SK-N-SH treated with all-trans-retinoic acid at 6 μM for 48 hours (cell line): ENCODE measurements around the gene DTNB.

ENCODE experiments used
- ATAC-seq: fragments of 200-7000 bp; cut with Tn5 transposase; 3 replicates; pipeline ENCODE4 v1.9.1; 2020; ENCODE audit warnings: mild to moderate bottlenecking, moderate library complexity
- ARNTL ChIP-seq: fragments of 450-650 bp; formaldehyde crosslinking; IDR thresholded peaks from 2 replicates; pipeline ENCODE4 v1.5.0; 2020; ENCODE audit warnings: low read depth, mild to moderate bottlenecking, moderate library complexity, borderline replicate concordance
- BACH2 ChIP-seq: fragments of 250-450 bp; sonication (Bioruptor Pico); IDR thresholded peaks from 2 replicates; pipeline ENCODE4 v1.9.0; 2021; ENCODE audit warnings: mild to moderate bottlenecking, borderline replicate concordance
- GLIS3 ChIP-seq: fragments of 250-450 bp; sonication (Bioruptor Pico); IDR thresholded peaks from 2 replicates; pipeline ENCODE4 v1.5.0; 2020; ENCODE audit warnings: mild to moderate bottlenecking, moderate library complexity
- ISL1 ChIP-seq: fragments of 250-450 bp; sonication (Bioruptor Pico); IDR thresholded peaks from 2 replicates; pipeline ENCODE4 v2.1.2; 2022; ENCODE audit warnings: mild to moderate bottlenecking, moderate library complexity
- OSR1 ChIP-seq: fragments of 250-450 bp; sonication (Bioruptor Pico); IDR thresholded peaks from 2 replicates; pipeline ENCODE4 v1.8.0; 2022; ENCODE audit warnings: moderate library complexity, mild to moderate bottlenecking, inconsistent platforms
- RARB ChIP-seq: fragments of 250-450 bp; sonication (Bioruptor Pico); IDR thresholded peaks from 2 replicates; pipeline ENCODE4 v1.8.0; 2021; ENCODE audit warnings: mild to moderate bottlenecking, moderate library complexity
- SNAI2 ChIP-seq: fragments of 250-450 bp; sonication (Bioruptor Pico); IDR thresholded peaks from 2 replicates; pipeline ENCODE4 v1.5.0; 2020; ENCODE audit warnings: mild to moderate bottlenecking, moderate library complexity
- TCF4 ChIP-seq: fragments of 250-450 bp; sonication (Bioruptor Pico); IDR thresholded peaks from 2 replicates; pipeline ENCODE4 v1.8.0; 2021; ENCODE audit warnings: mild to moderate bottlenecking, moderate library complexity, borderline replicate concordance
- ZC3H10 ChIP-seq: fragments of 250-450 bp; sonication (Bioruptor Pico); IDR thresholded peaks from 2 replicates; pipeline ENCODE4 v1.5.1; 2021; ENCODE audit warnings: mild to moderate bottlenecking, moderate library complexity
- ZFP30 ChIP-seq: fragments of 450-650 bp; formaldehyde crosslinking; IDR thresholded peaks from 2 replicates; pipeline ENCODE4 v1.5.0; 2022; ENCODE audit warnings: mild to moderate bottlenecking, moderate library complexity
- ZNF565 ChIP-seq: fragments of 450-650 bp; formaldehyde crosslinking; conservative IDR thresholded peaks from 2 replicates; pipeline ENCODE4 v1.5.0; 2020; ENCODE audit warnings: low read depth, mild to moderate bottlenecking, moderate library complexity
- ZNF70 ChIP-seq: fragments of 450-650 bp; formaldehyde crosslinking; IDR thresholded peaks from 2 replicates; pipeline ENCODE4 v1.5.0; 2020; ENCODE audit warnings: mild to moderate bottlenecking, moderate library complexity
- TF ChIP-seq, protein P1 (sequence below): fragments of 250-450 bp; sonication (Bioruptor Pico); IDR thresholded peaks from 2 replicates; pipeline ENCODE4 v1.5.1; 2021; ENCODE audit warnings: mild to moderate bottlenecking, moderate library complexity
- TF ChIP-seq, protein P2 (sequence below): fragments of 250-450 bp; sonication (Bioruptor Pico); IDR thresholded peaks from 2 replicates; pipeline ENCODE4 v1.5.0; 2020; ENCODE audit warnings: mild to moderate bottlenecking, moderate library complexity
- TF ChIP-seq, protein P3 (sequence below): fragments of 250-450 bp; sonication (Bioruptor Pico); IDR thresholded peaks from 2 replicates; pipeline ENCODE4 v1.8.0; 2021; ENCODE audit warnings: low read depth, mild to moderate bottlenecking, moderate library complexity, borderline replicate concordance
- TF ChIP-seq, protein P4 (sequence below): fragments of 250-450 bp; sonication (Bioruptor Pico); IDR thresholded peaks from 2 replicates; pipeline ENCODE4 v1.8.0; 2020; ENCODE audit warnings: mild to moderate bottlenecking, moderate library complexity, borderline replicate concordance

The DTNB gene

DNA sequence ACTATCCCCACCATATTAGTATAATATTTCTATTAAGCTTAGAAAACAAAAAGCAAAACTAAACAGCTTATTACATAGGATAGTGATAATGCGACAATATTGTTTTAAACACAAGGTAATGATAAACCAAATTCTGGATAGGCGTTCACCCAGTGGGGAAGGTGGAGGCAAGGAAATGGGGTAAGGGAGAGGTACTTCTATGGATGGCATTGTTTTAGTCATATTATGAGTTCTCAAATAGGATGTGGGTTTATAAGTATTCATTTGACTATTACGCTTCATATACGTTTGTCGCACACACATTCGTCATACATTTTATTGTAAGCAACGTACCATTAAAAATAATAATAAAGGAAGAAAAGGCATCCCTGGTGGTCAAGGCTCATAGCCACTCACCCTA lies 242.8 kb downstream of the DTNB start (continued):
- no peak for TF ChIP-seq GLIS3
- TF ChIP-seq, protein P1, sequence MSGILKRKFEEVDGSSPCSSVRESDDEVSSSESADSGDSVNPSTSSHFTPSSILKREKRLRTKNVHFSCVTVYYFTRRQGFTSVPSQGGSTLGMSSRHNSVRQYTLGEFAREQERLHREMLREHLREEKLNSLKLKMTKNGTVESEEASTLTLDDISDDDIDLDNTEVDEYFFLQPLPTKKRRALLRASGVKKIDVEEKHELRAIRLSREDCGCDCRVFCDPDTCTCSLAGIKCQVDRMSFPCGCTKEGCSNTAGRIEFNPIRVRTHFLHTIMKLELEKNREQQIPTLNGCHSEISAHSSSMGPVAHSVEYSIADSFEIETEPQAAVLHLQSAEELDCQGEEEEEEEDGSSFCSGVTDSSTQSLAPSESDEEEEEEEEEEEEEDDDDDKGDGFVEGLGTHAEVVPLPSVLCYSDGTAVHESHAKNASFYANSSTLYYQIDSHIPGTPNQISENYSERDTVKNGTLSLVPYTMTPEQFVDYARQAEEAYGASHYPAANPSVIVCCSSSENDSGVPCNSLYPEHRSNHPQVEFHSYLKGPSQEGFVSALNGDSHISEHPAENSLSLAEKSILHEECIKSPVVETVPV (CRISPR knock-in tag), result no peak

DNA sequence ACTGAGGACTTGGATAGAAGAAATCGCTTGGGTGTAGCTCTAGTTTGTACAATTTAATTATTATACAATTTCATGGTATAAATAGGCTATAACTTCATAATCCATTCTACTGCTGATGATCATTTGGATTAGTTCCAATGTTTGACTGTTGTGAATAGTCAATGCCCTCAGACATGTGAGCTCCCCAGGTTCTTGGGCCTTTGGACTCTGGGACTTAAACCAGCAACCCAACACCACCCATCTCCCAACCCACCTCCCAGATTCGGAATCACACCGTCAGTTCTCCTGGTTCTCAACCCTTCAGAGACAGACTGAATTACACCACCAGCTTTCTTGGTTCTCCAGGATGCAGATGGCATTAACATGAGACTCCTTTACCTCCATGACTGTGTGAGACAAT lies 247.1 kb downstream of the DTNB start:
- ATAC-seq, result no peak
- TF ChIP-seq, protein P2, sequence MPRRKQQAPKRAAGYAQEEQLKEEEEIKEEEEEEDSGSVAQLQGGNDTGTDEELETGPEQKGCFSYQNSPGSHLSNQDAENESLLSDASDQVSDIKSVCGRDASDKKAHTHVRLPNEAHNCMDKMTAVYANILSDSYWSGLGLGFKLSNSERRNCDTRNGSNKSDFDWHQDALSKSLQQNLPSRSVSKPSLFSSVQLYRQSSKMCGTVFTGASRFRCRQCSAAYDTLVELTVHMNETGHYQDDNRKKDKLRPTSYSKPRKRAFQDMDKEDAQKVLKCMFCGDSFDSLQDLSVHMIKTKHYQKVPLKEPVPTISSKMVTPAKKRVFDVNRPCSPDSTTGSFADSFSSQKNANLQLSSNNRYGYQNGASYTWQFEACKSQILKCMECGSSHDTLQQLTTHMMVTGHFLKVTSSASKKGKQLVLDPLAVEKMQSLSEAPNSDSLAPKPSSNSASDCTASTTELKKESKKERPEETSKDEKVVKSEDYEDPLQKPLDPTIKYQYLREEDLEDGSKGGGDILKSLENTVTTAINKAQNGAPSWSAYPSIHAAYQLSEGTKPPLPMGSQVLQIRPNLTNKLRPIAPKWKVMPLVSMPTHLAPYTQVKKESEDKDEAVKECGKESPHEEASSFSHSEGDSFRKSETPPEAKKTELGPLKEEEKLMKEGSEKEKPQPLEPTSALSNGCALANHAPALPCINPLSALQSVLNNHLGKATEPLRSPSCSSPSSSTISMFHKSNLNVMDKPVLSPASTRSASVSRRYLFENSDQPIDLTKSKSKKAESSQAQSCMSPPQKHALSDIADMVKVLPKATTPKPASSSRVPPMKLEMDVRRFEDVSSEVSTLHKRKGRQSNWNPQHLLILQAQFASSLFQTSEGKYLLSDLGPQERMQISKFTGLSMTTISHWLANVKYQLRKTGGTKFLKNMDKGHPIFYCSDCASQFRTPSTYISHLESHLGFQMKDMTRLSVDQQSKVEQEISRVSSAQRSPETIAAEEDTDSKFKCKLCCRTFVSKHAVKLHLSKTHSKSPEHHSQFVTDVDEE (CRISPR knock-in tag), result no peak
- TF ChIP-seq, protein P3, sequence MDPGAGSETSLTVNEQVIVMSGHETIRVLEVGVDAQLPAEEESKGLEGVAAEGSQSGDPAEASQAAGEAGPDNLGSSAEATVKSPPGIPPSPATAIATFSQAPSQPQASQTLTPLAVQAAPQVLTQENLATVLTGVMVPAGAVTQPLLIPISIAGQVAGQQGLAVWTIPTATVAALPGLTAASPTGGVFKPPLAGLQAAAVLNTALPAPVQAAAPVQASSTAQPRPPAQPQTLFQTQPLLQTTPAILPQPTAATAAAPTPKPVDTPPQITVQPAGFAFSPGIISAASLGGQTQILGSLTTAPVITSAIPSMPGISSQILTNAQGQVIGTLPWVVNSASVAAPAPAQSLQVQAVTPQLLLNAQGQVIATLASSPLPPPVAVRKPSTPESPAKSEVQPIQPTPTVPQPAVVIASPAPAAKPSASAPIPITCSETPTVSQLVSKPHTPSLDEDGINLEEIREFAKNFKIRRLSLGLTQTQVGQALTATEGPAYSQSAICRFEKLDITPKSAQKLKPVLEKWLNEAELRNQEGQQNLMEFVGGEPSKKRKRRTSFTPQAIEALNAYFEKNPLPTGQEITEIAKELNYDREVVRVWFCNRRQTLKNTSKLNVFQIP (CRISPR knock-in tag), result no peak
- TF ChIP-seq ARNTL (CRISPR knock-in tag) (no peak), GLIS3 (no peak), TCF4 (no peak), ZFP30 (CRISPR knock-in tag) (no peak), OSR1 (CRISPR knock-in tag) (no peak), RARB (CRISPR knock-in tag) (no peak), ZNF565 (CRISPR knock-in tag) (no peak), BACH2 (CRISPR knock-in tag) (no peak), ZNF70 (CRISPR knock-in tag) (no peak), ZC3H10 (no peak), SNAI2 (CRISPR knock-in tag) (no peak)
- TF ChIP-seq, protein P4, sequence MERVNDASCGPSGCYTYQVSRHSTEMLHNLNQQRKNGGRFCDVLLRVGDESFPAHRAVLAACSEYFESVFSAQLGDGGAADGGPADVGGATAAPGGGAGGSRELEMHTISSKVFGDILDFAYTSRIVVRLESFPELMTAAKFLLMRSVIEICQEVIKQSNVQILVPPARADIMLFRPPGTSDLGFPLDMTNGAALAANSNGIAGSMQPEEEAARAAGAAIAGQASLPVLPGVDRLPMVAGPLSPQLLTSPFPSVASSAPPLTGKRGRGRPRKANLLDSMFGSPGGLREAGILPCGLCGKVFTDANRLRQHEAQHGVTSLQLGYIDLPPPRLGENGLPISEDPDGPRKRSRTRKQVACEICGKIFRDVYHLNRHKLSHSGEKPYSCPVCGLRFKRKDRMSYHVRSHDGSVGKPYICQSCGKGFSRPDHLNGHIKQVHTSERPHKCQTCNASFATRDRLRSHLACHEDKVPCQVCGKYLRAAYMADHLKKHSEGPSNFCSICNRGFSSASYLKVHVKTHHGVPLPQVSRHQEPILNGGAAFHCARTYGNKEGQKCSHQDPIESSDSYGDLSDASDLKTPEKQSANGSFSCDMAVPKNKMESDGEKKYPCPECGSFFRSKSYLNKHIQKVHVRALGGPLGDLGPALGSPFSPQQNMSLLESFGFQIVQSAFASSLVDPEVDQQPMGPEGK (CRISPR knock-in tag), result no peak

DNA sequence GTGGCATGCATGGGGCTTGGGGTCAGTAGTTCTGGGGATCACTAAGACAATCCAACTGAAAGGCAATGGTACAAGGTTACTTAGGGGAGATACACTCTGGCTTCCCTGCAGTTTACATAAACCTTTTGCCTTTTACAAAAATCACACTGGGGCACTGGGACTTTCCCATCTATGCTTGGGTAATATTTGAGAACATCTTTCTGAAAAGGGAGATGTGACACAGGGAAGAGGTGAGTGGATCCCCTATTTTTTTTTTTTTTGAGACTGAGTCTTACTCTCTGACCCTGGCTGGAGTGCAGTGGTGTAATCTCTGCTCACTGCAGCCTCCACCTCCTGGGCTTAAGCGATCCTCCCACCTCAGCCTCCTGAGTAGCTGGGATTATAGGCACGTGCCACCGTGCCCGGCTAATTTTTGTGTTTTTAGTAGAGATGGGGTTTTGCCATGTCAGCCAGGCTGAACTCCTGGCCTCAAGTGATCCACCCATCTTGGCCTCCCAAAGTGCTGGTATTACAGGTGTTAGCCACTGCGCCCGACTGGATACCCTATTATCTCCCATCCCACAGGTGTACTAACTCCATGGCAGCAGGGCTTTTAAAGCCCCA lies 248.8 kb downstream of the DTNB start:
- ATAC-seq, result no peak
- TF ChIP-seq TCF4, result no peak
- no peak for TF ChIP-seq GLIS3
- TF ChIP-seq, protein P4 (CRISPR knock-in tag), result no peak
- TF ChIP-seq, protein P1 (CRISPR knock-in tag), result no peak
- no peak for TF ChIP-seq ZC3H10
- TF ChIP-seq OSR1 (CRISPR knock-in tag), result no peak
- TF ChIP-seq ARNTL (CRISPR knock-in tag), result no peak
- no peak for TF ChIP-seq ISL1
- TF ChIP-seq, protein P3 (CRISPR knock-in tag), result no peak
- no peak for TF ChIP-seq ZNF565 (CRISPR knock-in tag)
- TF ChIP-seq, all 23 proteins: peak for 0
